Cerebellar cortex (tissue), 1 donor: ENCODE data around the gene NMRK1.

Experiments used
- DNase-seq: peaks from one replicate; pipeline ENCODE4 v3.0.0-alpha.2; 2015; ENCODE audit warnings: low spot score

NMRK1 gene

DNA sequence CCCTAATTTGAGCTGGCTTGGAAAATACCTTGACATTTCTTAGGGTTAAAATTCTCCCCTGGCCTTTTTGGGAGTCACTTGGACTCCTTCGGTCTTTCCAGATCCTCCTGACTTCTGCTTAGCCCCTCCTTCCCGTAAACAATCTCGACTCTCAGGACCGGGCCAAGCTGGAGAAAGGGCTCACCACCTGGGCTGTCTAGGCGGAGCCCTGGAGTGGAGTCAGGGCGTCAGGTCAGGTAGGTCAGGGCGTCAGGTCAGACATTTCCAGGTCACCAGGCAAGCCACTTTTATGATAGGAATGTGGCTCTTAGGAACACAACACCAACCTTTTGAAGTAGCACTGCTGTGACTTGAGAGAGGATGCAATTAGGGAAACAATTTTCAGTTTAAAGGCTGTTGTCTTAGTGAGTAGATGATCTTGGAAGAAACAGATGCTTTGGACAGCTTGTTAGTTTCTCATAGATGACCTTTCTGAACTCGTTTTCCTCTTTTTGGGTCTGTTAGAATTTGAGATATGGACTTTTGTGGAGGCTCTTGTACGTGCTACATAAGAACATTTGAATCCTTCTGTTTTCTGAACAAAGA lies 13.1 kb upstream of the NMRK1 start:
- DNase-seq, result no peak

DNA sequence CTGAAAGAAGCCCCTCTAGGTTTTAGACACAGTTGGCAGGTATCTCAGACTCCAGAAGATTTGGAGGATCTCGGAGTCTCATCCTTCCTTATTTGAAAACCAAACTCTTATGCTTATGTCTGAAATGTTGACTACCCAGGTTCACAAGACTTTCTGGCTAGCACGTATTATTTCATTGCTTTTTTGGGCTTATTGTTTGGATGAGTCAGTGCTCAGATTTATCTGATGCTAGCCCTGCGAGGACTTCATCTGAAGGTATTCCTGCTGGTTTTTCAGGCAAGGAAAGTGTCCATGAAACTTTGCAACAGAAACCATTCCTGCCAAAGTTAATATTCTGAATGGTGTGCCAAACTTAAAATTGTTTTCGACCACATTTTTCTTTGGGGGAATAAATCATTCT lies 8.8 kb upstream of the NMRK1 start:
- no peak for DNase-seq

DNA sequence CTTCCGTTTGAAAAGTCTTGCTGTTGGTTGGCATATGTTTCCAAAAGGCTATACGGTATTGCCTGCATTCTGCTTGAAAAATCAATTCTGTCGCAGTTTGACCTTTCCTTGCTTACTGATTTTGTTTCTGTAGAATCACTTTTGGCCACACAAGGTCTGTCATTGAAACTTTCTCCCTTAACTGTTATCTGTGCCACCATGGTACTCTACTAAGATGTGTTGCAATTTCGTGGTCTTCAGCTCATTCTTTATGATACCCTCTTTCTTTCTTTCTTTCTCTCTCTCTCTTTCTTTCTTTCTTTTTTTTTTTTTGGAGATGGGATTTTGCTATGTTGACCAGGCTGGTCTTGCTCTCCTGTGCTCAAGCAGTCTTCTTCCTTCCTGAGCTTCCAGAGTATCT lies 4.8 kb upstream of the NMRK1 start:
- DNase-seq, result no peak

DNA sequence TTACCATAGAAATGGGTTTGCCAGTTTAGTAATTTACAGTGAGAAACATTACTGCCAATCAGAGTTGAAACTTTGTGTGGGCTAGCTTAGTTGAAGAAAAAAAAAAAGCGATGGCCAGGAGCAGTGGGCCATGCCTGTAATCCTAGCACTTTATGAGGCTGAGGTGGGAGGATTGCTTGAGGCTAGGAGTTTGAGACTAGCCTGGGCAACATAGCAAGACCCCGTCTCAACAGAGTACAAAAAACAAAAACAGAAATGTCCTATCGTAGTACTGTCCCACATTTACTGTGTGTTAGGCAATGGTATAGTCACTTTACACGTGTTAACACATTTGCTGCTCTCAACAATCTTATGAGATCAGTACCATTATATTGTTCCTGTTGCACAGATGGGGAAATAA lies 2.6 kb upstream of the NMRK1 start:
- no peak for DNase-seq

DNA sequence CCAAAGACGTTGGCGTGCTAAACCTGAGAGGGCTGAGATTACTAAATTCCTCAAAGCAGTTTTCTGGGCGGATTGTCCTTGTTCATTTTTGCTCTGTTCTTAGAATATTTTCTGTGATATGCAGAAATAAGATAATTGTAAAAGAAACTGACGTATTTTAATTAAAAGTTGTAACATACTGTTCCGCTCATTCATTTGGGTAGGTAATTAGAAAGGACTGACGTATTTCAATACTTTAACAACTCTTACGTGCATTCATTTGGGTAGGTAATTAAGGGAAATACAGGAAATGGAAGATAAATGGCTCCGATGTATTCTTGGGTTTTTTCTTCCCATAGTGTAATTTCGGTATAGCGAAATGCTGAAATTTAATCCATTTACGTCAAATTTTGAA lies 1.4 kb upstream of the NMRK1 start:
- DNase-seq, result no peak

DNA sequence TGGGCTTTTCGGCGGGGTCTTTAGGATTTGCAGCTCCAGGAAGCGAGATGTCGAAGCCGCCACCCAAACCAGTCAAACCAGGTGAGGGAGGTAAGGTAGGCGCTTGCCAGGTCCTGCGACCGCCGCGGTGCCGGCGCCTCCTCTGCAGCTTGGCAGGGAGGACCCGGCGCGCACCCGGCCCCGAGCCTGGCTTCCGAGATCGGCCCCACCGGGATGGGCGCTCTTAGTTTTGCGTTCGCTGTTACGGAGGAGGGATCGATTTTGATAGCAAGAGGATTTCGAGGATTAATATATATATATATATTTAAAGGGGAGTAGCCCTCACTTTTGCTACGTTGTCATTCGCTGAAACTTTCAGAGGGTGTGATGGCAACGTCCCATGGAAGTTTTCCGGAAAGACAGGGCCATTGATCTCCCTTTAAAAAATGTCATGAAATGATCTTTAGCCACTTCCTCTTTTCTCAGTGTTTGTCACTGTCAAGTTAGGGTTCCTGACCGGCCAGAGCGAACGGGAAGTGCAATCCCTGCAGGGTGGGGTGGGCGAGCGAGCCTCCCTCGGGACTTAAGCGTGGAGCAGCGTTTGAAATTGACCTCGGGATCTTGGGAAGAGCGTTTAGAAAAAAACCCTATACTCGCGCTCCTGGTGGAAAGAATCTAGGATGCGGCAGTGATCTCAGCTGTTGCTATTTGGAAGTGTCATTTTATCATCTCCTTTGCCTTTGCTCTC lies 854 bp upstream of the NMRK1 start:
- DNase-seq, result peak; percentile 56

DNA sequence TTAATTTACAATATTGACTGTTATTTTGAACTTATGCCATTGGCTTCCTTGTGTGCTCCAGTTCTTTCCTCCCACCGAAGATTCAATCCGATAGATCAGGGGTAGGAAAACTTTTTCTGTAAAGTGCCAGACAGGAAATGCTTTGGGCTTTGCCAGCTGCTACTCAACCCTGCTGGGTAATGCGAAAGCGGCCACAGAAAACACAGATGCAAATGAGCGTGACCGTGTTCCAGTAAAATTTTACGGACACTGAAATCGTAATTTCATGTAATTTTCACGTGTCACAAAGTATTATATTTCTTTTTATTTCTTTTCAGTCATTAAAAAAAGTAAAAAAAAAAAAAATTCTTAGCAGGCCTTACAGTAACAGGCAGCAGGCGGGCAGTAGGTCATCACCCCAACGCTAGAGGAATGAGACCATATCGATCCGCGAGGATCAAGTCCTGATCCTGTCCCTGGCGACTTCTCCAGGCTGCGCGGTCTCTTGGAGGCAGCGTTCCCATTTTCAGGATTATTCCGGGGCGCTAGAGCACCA lies 599 bp downstream of the NMRK1 start:
- DNase-seq, result peak; percentile 50

DNA sequence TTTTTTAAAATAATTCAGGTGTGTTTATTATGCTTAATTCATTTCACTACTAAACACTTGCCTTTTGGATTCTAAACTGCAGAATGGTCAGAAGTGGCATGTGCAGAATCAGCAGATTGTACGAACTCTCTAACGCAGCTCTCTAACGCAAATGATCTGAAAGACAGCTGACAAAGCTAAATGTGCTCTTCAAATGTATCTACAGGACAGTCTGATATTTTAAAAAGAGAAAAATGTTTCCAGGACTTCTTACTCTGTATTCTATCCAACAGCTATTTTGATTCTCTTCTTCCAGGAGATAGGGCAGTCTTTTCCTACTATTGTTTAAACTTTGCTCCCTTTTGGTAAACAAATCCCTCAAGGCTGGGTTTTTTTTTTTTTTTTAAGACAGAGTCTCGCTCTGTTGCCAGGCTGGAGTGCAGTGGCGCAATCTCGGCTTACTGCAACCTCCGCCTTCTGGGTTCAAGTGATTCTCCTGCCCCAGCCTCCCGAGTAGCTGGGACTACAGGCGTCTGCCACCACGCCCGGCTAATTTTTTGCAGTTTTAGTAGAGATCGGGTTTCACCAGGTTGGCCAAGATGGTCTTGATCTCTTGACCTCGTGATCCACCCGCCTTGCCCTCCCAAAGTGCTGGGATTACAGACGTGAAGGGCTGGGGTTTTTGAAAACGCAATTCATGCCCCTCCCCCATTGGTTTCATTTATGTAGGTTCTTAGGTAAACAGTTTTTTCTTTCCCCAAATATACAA lies 1.2 kb downstream of the NMRK1 start:
- peak; percentile 53 for DNase-seq

DNA sequence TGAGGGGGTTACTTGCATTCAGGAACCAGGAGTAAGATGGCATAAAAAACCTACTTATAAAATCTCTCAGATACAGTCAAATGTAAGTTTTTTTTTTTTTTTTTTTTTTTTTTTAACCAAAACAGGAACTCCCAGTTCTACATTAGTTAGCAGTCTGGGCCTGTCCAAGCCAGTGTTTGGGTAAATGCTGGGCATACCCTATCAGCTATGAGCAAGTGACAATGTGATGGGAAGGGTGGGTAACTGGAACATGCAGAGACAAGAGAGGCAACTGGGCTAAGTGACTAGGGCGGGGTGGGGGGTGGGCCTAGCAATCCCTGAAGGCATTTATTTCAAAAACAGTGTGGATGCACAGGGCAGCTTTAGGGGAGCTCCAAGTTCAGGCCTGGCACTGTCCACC lies 2.3 kb downstream of the NMRK1 start:
- DNase-seq, result no peak

DNA sequence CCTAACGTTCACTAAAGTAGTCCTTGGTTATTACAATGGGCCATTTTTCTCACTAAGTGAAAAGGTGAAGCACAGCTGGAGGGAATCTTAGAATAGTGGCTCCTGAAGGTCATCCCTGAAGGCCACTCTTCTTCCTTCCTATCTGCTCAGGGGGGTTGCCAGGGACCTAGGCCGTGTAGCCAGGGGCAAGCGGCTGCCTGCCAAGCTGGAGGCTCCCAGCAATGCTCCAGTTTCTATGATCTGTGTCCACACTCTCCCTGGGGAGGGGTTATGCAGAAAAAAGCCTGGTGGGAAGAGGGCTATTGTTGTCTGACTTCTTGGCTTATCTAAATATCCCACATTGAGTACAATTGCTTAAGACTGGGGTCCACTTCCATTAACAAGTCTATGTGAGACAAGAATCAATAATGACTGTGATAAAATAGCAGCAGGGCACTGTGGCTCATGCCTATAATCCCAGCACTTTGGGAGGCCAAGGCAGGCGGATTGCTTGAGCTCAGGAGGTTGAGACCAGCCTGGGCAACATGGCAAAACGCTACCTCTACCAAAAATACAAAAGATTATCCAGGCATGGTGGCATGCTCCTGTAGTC lies 3.8 kb downstream of the NMRK1 start:
- DNase-seq, result no peak

DNA sequence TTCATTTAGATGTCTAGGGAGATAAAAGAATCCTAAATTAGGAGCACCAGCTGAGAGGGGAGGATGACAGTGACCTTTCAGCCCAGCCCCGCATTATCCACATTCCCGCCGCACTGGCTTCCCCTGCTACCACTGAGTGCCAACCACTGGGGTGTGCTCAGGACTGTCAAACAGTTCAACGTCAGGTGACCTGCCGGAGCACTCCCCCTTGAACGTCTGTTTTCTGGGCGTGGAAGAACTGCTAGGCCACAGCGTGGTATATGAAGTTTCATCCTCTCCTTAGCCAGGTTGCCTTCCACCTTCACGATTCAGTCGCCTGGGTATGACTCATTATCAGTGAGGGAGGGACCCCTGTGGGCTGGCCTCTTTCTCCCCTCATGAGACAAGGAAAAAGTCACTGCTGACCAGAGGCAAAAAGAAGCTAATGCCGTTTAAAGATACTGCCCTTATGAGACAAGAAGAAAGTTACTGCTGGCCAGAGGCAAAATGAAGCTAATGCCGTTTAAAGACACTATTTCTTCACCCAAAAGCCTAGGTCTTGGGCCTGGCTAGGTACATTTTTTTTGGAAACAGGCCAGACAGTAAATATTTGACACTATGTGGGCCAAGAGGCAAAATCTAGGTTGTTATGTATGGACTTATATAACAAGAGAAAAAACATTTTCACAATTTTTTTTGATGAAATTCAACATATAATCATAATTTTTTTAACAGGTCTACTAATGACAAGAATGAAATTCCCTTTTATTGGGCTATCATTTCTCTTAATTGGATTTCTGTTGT lies 4.6 kb downstream of the NMRK1 start:
- peak; percentile 74 for DNase-seq

DNA sequence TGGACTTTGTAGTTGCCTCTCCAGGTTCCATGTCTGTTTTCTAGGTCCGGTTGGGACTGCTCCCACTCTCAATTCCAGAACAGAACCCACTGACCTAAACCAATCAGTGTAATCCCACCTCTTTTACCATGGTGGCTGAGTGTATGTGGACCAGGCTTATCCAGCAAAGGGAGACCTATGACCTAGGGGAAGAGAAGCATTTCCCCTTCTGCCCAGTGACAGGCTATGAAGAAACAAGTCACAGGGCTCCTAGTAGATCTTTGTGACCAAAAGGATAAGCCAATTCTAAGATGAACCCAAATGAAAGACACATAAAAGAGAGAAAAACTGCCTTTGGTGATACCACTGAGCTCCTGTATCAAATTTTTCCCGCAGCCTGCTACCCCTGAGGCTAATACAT lies 6.3 kb downstream of the NMRK1 start:
- DNase-seq, result no peak

DNA sequence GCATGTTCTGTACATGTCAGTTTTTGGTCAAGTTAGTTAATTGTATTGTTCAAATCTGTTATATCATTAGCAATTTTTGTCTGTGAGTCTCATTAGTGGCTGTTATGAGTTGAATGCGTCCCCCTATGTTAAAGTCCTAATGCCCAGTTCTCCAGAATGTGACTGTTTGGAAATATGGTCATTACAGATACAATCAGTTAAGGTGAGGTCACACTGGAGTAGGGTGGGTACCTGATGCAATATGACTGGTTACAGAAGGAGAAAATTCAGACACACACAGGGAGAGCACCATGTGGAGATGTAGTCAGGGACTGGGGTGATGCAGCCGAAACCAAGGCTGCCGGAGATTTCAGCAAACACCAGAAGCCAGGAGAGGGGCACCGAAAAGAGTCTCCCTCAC lies 15.1 kb downstream of the NMRK1 start:
- DNase-seq, result no peak

DNA sequence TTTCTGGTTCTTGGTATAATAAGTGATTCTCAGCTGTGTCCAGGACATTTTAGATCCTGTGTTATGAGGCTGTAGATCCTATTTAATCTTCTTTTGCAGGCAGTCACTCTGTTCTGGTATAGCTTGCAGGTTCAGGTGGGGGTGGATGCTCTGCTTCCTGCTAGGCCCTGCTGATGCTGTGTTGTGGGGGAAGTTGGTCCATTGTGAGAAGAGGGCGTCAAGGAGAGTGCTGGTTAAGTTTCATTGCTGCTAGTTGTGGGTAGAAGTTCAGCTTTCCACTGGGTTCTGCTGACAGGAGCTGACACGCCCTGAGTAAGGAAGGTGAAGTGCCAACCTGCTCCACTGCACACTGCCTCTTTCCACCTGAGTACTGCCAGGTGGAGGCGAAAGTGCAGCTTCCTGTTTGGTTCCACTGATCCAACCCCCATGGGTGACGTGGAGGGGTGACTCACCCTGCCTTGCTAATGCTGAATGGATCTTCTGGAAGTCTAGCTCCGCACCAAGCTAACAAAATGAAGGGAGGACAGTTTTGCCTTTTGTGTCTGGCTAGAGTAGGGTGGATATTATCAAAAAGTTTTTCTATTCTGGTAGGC lies 16.3 kb downstream of the NMRK1 start:
- DNase-seq, result no peak

DNA sequence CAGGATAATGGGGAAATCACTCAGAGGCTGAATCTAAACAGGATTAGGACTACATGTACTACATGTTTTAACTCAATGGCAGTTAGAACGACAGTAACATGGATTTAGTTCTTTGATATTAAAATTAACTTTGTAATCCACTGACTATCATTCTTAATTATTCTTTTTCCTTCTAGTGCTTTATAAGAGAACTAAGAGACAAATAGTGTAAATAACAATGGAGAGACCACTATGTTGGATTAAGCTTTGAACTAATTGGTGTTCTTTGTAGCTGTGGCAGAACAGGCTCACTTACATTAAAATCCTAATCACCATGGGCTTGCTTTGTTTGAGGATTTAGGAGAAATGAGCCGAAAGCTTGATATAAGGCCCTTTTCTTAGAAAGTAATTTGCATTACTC lies 18.8 kb downstream of the NMRK1 start:
- DNase-seq, result no peak

DNA sequence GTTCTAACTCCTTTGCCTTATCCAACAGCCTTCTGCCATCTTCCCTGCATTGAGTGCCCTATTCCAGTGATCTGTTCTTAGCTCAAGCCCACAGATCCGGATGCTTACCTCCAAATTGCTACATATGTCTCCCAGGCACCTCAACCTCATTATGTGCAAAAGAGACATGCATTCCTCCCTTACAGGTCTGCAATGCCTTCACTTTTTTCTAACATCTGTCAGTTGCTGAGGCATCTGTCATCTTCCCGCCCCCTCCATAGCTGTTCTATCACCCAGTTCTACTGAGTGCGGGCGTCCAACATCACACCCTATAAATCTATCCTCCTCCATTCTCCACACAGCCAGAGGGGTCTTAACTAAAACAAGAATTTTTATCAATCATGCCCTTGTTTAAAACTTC lies 20.1 kb downstream of the NMRK1 start:
- no peak for DNase-seq

DNA sequence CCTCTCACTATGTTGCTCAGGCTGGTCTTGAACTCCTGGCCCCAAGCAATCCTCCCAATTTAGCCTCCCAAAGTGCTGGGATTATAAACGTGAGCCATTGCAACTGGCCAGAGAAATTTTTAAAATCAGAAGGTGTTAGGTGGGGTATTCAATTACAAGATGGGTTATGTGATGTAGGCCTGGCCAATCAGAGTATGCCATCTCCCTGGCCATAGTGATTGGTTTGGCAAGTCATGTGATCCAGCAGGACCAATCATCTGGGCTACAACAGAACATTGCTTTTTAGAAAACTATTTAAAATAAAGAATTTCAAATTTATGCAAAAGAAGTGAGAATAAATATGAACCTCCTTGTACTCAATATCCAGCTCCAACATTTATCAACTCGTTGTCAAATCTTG lies 22.4 kb downstream of the NMRK1 start:
- DNase-seq, result no peak

DNA sequence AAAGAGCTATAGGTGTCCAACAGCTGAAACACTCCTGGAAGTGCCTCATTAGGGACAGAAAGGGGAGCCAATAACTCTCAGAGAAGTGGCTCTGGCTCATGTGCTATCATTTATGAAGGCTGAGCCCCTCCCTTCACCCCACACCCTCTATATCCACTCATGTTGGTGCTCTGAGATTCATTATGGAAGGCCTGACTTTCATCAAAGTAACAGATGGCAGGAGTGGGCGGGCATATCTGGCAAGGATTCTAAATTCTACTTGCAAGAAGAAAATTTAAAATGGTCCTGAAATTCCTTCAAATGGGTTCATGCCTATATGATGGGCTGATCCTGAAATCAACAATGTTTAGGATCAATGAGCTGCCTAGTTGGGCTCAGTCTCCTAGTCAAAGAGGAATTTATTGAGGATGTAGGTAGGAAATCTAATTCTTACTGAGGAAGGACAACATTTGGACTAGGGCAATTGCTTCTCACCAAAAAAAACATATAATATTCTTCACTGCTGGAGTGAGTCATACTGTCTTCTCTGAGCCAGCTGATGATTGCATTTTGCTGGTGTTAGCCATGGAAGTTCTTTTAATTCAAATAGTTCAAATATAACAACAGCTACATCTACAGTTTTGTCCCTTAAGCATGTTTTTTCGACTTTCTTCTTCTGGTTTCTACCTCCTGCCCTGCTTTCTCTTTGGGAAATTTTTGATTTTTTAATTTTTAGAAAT lies 23.5 kb downstream of the NMRK1 start:
- no peak for DNase-seq

DNA sequence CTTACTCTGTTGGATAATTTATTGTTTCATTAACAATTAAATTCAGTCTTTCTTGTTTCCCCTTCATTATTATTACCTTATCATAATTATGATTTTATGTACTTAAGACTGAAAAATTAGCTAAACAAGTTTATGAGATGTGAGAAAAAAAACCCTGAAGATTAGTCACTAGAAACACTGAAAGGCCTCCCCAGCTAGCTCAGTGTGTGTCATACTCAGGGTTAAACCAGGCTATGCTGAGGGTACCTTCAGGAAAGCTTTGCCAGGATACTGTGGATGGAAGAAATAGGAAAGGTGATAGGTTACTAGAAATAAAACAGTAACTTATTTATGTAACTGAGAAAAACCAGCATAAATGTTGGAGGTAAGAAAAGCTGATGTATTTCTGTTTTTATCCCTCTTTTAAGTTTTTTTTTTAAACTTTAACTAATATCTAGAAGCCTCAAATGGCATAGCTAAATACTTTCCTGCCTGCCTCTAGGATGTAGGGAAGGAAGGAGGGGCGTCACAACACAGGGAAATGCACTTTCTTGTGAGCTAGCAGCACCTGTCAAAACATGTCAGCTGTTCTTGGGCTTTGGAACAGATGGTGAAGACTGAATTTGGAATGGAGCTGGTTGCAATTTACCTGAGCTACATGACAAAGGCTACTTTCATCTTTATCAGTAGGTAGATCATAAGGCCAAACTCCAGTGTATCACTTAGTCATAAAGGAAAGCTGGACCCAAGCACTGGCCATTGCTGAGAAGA lies 24.2 kb downstream of the NMRK1 start:
- DNase-seq, result peak; percentile 89

DNA sequence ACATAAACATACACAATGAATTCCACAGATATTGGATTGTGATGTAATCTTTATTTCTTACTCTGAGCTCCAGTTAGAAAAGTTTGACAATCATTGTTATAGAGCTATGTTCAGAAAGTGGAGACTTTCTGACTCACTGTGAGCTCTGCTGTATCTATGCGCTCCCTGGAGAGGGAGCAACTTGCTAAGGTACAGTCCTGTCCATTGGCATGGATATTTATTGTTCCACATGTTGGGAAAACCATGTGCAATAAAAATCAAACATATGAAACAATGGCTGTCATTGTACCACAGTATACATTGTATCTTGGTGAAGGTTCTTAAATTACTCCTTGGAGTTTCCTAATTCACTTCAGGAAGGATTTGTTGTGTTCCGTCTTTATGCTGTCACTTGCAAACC lies 26.8 kb downstream of the NMRK1 start:
- no peak for DNase-seq
